HG02642 (cell line): ENCODE results near the gene BECN2.

ENCODE experiments used
- ATAC-seq: cut with Tn5 transposase; IDR thresholded peaks from one replicate; pipeline ENCODE4 v1.9.1; 2021; ENCODE audit warnings: mild to moderate bottlenecking; ENCODE audit not compliant: unreplicated experiment, poor library complexity

BECN2 gene, protein sequence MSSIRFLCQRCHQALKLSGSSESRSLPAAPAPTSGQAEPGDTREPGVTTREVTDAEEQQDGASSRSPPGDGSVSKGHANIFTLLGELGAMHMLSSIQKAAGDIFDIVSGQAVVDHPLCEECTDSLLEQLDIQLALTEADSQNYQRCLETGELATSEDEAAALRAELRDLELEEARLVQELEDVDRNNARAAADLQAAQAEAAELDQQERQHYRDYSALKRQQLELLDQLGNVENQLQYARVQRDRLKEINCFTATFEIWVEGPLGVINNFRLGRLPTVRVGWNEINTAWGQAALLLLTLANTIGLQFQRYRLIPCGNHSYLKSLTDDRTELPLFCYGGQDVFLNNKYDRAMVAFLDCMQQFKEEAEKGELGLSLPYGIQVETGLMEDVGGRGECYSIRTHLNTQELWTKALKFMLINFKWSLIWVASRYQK

DNA sequence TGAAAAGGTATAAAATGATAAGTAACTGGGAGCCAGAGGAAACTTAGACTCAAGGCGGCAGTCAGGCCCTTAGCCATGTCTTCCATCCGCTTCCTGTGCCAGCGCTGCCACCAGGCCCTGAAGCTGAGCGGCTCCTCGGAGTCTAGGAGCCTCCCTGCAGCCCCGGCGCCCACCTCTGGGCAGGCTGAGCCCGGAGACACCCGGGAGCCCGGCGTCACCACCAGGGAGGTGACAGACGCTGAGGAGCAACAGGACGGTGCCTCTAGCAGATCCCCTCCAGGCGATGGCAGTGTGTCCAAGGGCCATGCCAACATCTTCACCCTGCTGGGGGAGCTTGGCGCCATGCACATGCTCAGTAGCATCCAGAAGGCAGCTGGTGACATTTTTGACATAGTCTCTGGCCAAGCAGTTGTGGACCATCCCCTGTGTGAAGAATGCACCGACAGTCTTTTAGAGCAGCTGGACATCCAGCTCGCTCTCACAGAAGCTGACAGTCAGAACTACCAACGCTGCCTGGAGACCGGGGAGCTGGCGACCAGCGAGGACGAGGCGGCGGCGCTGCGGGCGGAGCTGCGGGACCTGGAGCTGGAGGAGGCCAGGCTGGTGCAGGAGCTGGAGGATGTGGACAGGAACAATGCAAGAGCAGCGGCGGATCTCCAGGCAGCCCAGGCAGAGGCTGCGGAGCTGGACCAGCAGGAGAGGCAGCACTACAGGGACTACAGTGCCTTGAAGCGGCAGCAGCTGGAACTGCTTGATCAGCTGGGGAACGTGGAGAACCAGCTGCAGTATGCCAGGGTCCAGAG lies at the start of gene BECN2:
BECN2 (plus strand) TSS at position 76 of the 803 bp plus-strand sequence; CDS start at position 76, 0 bp downstream.
- no peak for ATAC-seq

DNA sequence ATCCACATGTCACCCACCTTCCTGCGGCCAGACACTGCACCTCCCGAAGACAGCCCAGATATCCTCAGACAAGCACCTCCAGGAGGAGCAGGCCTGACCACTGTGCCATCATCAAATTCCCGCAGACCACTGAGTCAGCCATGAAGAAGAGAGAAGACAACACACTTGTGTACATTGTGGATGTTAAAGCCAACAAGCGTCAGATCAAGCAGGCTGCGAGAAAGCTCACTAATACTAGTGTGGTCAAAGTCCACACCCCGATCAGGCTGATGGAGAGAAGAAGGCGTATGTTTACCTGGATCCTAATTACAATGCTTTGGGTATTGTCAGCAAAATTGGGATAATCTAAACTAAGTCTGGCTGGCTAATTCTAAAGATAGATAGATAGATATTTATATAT lies 41.4 kb upstream of the BECN2 start:
- no peak for ATAC-seq

DNA sequence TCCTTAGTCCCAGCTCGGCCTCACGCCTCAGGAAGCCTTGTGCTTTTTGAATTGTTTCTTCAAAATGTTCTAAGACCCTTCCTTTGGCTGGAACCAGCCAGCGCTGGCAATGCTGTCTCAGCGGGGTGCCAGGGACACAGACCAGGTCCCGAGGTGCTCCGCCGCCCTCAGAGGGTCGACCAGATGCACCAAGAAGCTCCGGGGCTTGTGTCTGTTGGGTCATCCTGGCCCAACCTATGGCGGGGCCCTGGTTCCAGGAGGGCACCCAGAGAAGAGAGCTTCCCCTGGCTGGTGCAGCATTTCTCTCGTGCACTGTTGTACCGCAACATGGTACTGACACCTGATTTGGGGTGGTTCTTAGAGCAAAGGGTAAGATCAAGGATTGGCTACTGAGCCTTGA lies 40.1 kb upstream of the BECN2 start:
- ATAC-seq = no peak

DNA sequence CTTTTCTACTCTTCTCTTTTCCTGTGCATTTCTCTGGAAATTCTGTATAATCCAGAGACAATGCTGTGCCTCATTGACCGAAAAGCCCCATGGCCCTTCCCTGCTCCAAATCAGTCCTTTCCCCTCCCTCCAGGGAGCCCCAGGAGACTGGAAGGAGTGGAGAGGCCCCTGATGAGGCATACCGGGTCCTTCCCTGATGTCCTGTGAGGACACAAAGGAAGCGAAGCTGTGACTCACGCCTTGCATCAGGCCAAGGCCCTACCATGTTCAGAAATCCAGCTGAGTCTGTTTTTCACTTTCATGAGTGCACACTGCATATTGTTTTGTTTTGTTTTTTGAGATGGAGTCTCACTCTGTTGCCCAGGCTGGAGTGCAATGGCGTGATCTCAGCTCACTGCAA lies 38.7 kb upstream of the BECN2 start:
- no peak for ATAC-seq

DNA sequence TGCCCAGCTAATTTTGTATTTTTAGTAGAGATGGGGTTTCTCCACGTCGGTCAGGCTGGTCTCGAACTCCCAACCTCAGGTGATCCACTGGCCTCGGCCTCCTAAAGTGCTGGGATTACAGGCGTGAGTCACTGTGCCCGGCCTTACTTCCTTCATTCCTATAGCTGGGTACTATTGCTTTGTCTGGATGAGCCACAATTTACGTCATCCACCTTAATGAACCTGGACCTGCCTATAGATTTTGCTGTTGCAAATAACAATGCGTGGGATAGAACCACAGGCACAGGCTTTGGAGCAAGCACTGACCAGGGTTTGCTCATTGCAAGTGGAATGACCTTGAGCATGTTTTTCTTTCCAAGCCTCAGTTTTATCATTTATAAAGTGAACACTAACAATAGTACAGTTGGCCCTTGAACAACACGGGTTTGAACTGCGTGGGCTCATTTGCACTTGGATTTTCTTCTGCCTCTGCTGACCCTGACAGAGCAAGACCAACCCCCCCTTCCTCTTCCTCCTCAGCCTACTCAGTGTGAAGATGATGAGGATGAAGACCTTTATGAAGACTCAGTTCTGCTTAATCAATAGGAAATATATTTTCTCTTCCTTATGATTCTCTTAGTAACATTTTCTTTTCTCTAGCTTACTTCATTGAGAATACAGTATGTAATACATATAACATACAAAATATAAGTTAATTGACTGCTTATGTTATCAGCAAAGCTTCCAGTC lies 33.3 kb upstream of the BECN2 start:
- ATAC-seq = no peak

DNA sequence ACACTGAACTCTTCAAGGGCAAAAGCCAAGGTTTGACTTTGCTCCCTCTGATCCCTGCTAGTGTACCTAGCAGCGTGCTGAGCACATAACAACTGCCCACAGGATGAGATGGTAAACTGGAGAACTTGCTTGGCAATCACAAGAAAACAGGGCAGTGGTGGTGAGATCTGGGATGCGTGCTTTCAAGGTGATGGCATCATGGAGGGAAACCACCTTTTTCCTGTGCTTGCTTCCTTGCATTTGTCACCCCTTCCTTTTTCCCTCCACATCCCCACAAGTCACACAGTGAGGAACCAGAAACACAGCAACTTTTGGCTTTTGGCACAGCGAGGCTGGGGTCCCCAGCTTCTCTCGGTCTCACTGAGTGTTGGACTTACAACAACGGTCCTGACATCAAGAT lies 31.4 kb upstream of the BECN2 start:
- ATAC-seq = no peak

DNA sequence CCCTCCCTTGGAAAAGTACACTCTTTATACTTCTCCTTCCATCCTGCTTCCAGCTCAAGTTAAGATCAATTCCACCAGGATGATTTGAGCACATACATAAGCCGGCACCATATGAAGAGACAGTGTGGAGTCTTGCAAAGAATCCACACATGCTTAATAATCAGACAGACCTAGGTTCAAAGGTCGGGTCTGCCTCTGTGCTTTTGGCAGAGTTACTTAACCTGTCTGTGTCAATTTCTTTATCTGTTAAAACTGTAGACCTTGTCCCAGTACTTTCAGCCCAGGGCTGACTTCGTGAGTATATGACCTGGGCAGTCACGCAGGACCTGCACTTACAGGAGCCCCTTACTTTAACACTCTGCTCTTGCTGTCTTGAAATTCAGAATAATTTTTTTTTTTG lies 30.2 kb upstream of the BECN2 start:
- ATAC-seq = no peak

DNA sequence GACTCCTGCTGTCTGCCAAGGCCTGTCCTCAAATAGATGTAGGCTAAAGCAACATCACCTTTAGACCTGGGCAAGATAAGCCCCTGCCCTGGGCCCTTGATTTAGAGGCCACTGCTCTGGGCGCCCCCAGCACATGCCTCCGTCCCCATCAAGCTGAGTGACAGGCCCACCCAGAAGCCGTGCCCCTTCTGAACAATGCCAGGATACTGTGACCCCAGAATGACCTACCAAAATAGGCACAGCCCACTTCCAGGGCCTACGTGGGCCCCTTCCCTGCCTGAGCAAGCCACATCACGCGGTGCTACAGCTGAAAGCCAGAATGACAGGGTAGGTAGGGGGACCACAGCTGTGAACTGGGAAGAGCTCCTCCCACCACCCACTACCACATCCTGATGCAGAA lies 24.7 kb upstream of the BECN2 start:
- ATAC-seq = no peak

DNA sequence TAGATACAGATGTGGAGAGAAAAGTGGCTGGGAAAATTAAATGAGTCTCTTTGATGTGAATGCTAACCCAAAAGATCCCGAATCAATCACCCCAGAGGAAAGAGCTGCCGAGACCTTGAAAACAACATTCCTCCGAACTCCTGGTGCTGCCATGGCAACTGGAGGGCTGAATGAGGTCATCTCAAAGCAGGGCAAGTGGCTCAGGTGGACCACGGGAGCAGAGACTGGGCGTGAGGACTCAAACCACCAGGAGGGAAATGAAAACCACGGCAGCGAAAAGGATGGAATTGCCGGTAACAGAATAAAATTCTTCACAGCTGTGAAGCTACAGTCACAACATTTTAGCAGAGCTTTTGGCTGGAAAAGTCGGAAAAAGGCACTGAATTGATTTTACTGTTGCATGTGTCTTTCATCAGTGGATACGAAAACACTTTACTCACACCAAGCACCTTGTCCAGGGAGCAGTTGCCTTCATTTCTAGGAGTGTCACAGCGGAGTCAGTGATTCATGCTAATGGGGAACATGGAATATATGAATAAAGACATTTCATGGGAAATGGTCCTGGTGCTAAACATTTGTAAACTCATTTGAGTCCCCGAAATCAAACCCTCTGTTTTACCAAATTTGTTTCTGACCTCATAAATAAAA lies 23.2 kb upstream of the BECN2 start:
- ATAC-seq = no peak

DNA sequence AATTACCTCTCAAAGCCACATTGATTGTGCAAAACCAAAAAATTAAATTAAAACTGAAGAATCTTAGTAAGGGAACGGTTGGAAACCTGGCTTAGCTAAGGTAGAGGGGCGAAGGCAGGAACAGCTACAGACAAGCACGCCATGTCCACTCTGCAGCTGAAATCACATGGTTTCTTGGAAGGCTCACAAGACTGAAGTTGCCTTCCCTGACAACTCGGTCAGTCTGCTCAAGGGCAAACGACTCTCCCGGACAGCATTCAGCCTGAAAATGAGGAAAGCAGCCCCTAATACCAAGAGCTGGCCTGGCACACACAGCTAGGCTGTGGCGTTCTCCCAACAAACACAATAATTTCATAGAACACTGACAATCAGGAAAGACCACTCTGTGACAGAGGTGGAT lies 22.7 kb upstream of the BECN2 start:
- no peak for ATAC-seq

DNA sequence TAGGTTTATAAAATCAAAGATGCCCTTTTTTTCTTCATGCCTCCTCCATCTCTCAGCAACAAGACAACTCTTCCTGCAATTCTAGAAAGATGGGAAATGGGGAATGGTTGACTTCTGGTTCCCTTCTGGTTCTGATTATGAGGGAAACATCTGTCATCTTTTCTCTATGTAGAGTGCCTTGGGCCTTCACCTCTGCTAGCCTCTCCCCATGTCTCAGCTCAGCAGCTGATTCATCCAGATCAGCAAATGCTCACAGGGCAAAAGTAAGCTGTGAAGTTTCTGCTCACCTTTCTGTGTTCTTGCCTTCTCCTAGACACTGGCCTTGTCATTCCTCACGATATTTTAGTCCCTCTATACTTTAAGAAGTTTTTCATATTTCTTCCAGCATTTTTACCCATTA lies 17.8 kb upstream of the BECN2 start:
- no peak for ATAC-seq

DNA sequence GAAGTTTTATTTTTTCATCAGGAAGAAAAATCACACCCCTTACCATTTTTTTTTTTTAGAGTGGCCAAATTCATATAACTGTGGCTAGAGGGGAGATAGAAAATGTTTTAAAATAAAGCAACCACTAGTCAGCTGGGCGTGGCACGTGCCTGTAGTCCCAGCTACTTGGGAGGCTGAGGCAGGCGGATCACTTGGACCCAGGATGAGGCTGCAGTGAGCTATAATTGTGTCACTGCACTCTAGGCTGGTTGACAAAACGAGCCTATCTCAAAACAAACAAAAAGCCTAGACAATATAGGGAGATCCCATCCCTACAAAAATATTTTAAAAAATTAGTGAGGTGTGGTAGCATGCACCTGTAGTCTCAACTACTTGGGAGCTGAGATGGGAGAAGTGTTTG lies 14.8 kb upstream of the BECN2 start:
- ATAC-seq = no peak

DNA sequence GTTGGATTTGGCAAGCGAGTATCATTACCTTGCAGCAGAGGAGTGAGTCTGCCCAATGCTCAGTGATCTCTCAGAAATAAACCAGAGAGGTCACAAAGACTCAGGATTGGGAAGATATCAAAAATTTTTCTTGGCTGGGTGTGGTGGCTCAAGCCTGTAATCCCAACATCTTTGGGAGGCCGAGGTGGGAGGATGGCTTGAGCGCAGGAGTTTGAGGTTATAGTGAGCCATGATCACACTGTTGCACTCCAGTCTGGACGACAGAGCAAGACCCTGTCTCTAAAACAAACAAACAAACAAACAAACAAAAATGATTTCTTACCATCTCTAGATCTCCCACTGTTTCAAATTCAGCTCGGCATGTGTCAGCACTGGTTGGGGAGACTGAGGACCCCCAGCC lies 13.3 kb upstream of the BECN2 start:
- ATAC-seq = no peak

DNA sequence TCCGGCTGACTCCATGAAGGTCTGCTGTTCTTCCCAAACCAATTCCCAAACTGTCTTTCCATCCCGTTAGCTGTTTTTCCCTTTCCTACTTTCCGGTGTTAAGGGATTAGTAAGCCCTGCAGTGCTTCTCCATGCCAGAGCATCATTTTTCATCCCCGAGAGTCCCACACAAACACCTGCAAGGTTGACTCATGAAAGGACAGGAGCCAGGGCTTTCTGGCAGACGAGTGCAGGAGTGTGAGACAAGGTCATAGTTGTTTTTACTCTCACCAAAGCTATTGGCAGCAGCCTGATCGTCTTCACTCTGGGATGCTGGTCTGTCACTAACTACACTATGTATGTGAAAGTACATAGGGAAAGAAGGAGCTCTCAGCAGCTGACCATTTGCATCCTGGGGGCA lies 10.2 kb upstream of the BECN2 start:
- ATAC-seq = no peak

DNA sequence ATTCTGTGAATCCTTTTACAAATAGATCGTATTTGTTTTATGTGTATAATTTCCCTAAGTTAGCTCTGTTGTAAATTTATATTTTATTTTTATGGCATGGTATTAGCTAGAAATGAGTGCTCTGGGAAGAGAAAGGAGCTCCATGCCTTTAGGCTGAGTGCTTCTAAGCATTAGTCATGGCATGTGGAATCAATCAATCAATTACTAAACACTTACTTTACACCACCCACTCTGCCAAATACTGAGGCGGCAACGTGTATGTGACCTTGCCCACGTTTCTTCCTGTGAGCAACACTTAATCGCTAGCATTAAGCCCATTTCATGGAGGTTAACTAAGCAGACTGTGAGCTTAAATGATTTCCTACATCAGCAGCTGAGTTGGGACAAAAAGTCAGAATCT lies 7.2 kb upstream of the BECN2 start:
- no peak for ATAC-seq

DNA sequence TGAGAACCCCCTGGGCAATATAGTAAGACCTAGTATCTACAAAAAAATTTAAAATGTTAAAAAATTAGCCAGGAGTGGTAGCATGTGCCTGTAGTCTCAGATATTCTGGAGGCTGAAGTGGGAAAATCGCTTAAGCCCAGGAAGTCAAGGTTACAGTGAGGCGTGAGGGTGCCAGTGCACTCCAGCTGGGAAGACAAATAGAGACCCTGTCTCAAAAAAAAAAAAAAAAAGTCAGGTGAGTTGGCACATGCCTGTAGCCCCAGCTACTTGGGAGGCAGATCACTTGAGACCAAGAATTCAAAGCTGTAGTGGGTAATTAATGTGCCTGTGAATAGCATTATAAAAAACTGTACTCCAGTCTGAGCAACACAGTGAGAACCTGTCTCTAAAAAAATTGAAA lies 4.6 kb downstream of the BECN2 start:
- ATAC-seq = no peak

DNA sequence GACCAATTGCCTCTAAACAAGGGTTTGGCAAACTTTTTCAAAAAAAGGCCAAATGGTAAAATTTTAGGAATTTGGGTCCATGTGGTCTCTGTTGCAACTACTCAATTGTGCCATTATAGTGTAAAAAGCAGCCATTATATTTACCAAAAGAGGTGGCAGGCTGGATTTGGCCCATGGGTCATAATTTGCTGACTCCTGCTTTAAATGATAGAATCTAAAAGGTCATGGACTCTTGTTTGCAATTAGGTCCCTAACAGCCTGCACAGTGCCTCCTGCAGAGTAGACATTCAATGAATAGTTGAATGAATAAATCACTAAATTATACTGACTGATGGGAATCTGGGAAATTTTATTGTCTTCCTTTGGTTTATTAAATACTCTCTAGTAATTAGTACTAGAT lies 6.2 kb downstream of the BECN2 start:
- ATAC-seq = no peak

DNA sequence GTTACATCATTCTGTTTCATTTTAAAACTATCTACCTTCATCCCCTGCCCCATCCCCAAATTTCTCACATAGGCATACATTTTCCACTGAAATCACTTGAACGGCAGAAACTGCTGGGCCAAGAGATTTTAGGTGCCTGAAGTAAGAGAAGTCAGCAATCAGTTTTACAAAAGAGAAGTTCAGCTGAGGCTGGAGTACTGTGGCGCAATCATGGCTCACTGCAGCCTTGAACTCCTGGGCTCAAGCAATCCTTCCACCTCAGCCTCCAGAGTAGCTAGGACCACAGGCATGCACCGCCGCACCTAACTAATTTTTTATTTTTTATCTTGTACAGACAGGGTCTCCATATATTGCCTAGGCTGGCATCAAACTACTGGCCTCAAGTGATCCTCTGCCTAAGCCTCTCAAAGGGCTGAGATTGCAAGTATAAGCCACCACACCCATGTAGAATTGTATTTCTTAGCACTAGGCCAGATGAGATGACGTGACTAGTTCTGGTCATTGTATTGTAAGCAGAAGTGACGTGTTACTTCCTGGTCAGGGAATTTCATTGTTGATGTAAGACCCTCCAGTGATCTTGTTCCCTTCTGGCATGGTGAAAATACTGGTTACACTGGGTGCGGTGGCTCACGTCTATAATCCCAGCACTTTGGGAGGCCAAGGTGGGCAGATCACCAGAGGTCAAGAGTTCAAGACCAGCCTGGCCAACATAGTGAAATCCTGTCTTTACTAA lies 7.1 kb downstream of the BECN2 start:
- no peak for ATAC-seq

DNA sequence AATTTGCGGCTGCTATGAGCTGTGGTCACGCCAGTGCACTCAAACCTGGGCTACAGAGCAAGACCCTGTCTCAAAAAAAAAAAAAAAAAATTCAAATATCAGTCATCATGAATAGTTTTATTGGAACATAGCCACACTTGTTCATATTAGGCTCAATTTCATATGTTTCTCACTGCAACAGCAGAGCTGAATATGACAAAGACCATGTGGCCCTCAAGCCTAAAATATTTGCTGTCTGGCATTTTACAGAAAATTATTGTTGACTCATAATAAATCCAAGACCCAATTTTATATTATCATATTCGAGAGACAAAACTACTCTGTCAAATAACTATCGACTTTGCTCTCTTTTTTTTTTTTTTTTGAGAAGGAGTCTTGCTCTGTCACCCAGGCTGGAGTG lies 11.0 kb downstream of the BECN2 start:
- no peak for ATAC-seq
